LNCAP (cell line): ENCODE results near the gene TMEM117.

Experiments
- TF ChIP-seq, protein P1 (sequence below): fragments of 450-650 bp; IDR thresholded peaks from 2 replicates; pipeline ENCODE4 v1.5.1; 2017; ENCODE audit warnings: mild to moderate bottlenecking

TMEM117 gene

DNA sequence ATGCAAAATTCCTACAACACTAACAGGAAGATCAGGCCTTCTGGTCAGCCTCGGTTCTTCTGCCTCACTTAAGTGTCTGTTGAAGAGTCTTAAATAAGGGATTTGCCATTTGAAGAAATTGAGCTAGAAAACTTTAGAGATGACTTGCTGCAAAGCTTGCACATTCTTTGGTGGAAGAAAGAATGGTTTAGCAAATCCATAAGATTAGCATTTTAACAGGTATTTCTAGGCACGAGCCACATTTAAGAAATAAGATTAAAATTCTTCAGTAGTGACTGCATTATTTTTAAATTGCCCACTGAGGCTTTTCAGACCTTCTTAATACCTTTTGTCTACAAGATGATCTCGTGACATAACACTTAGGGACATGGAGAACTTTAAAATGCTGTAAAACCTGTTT is 327.1 kb downstream of the TMEM117 start:
- TF ChIP-seq, protein P1, sequence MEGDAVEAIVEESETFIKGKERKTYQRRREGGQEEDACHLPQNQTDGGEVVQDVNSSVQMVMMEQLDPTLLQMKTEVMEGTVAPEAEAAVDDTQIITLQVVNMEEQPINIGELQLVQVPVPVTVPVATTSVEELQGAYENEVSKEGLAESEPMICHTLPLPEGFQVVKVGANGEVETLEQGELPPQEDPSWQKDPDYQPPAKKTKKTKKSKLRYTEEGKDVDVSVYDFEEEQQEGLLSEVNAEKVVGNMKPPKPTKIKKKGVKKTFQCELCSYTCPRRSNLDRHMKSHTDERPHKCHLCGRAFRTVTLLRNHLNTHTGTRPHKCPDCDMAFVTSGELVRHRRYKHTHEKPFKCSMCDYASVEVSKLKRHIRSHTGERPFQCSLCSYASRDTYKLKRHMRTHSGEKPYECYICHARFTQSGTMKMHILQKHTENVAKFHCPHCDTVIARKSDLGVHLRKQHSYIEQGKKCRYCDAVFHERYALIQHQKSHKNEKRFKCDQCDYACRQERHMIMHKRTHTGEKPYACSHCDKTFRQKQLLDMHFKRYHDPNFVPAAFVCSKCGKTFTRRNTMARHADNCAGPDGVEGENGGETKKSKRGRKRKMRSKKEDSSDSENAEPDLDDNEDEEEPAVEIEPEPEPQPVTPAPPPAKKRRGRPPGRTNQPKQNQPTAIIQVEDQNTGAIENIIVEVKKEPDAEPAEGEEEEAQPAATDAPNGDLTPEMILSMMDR: no peak

GRCh38 chr12:44174053-44174452 is 338.2 kb downstream of the TMEM117 start:
- TF ChIP-seq, protein P1: no peak

DNA sequence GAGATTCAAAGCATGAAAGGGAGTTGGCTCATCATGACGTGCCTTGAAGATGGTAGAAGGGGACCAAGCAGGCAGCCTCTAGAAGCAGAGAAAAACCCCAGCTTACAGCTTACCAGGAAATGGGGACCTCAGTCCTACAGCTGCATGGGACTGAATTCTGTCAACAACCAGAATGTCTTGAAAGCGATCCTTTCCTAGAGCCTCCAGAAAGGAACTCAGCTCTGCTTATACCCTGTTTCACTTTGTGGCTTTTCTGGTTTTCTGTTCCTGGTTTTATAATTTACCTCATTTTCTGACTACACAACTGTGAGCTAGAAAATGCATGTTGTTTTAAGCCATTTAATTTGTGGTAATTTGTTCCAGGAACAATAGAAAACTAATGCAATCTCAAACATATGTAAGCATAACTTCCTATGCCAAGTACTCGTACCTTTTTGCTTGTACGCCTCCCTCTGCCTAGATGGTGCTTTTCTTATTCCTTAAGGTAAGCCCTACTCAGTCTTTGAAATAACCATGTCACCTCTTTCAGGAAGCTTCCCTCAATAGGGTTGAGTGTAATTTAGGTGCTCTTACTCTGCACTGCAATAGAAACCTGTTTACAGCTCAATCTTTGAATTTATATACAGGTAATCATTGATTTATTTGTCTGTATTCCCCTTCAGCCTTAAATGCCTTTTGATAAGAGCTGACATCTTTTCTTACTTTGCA is 348.8 kb downstream of the TMEM117 start:
- TF ChIP-seq, protein P1: no peak

DNA sequence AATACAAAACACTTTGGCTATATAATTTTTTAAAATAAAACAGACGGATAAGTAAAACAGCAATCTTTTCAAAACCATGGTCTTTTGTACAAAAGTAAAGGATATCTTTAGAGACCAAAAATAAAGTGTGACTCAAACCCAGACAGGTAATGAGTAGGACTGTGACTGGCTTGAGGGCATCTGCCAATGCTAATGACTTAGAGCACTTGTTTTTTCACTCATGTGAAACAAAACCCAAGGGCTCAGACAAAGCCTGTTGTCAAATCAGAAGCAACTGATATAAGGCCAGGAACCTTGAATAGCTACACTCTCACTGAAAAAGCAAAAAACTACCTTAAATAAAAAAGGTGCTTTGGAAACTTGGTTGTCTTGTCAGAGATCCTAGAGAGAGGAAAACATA is 357.4 kb downstream of the TMEM117 start:
- TF ChIP-seq, protein P1: no peak

- TF ChIP-seq, protein P1: no peak
These were observed 370.2 kb downstream of the TMEM117 start for GRCh38 chr12:44206045-44206444.

DNA sequence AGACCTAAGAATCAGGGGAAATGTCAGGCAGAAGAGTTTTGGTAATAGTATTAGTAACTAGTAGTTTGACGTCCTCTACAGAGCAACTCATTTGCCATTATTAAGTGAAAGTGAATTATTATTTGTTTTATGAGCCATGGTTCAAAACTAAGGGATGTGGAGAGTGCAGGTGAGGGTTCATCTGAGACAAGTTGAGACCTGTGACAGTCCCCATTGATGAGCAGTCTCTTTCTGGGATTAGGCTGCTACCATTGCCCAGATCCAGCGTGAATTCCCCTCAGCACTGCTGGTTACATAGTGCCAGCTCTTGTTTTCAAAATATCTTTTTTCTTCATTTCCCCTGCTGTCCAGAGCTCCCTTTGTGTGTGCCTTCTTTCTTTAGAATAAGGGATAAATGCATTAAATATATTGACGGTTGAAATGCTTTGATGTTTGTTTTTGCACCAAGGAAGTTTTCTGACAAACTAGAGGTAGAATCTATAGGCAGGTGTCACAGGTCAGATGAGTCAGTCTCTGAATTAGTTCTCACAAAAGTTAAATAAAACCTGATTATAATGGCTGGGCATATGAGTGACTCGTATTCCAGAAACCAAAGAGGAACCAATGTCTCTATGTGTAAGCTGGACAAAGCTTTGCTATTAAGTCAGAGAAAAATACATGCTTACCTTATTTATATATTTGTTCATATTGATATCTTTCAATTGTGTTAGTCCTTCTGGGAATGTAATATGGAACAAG is 381.4 kb downstream of the TMEM117 start:
- TF ChIP-seq, protein P1: no peak

- TF ChIP-seq, protein P1: no peak
These were observed 387.9 kb downstream of the TMEM117 start for GRCh38 chr12:44223736-44224135.
